Epithelial cell of esophagus (primary cell): ENCODE measurements around the gene C17orf107.
"Not testable (repeated sequence)": the region's sequence is repeated elsewhere in the genome, so short reads cannot be mapped to it uniquely, and the experiment has no call there.

Experiments used
- DNase-seq: peaks from one replicate; pipeline ENCODE4 v3.0.0; 2010; ENCODE audit warnings: low read depth
- H3K4me3 ChIP-seq: 2 replicates; pipeline ENCODE4 v1.5.1; 2011; ENCODE audit warnings: mild to moderate bottlenecking, low read length, control low read depth
- TF ChIP-seq, protein P1 (sequence below): IDR thresholded peaks from 2 replicates; pipeline ENCODE4 v1.5.1; 2011; ENCODE audit warnings: low read depth, mild to moderate bottlenecking, low read length, control low read depth, inconsistent platforms; ENCODE audit not compliant: insufficient read depth; ENCODE audit errors: missing control alignments

C17orf107 gene

DNA sequence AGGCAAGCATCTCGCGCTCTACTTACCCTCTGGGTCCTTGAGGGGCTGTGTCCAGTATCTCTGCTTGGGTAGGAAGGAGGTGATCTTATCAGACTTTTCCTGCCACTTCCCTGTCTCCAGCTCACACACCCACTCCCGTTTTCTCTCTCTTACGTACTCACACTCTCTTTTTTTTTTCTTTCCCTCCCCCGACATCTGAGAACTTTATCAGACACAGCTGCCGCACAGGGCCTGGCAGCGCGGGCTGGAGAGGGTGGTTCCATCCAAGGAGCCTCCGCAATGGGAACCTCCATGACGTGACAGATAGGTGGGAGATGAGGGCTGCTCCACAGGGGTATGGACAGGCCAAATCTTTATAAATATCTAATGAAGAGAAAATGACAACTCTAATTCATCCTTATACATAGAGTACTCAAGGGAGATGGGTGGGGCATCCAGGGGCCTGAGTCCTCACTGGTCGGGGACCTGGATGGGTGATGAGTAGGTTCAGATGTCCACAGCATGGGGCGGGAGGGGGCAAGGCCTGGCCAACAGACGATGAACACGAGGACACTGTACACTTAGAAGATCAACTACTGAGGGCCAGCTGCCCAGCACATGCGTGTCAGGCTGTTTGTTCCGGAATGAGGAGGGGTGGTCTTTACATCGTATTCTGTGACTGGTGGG lies 42.9 kb upstream of the C17orf107 start:
- DNase-seq: no peak
- TF ChIP-seq, protein P1, sequence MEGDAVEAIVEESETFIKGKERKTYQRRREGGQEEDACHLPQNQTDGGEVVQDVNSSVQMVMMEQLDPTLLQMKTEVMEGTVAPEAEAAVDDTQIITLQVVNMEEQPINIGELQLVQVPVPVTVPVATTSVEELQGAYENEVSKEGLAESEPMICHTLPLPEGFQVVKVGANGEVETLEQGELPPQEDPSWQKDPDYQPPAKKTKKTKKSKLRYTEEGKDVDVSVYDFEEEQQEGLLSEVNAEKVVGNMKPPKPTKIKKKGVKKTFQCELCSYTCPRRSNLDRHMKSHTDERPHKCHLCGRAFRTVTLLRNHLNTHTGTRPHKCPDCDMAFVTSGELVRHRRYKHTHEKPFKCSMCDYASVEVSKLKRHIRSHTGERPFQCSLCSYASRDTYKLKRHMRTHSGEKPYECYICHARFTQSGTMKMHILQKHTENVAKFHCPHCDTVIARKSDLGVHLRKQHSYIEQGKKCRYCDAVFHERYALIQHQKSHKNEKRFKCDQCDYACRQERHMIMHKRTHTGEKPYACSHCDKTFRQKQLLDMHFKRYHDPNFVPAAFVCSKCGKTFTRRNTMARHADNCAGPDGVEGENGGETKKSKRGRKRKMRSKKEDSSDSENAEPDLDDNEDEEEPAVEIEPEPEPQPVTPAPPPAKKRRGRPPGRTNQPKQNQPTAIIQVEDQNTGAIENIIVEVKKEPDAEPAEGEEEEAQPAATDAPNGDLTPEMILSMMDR: no peak

DNA sequence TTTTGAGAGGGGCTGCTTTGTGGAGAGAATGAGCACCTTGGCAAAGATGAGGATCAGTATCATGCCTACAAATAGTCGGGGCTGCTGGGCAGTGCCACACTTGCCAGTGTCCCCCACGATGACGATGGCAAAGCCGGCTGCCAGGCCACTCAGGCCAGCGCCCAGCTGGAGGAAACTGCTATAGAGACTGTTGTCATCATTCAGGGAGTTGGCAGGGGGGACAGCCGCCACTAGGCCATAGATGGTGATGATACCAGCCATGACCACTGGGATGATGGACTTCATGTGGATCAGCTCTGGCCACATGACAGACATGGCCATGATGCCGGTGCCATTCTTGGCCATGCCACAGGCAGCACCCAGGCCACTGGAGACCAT lies 42.4 kb upstream of the C17orf107 start:
- no peak overlapping the region for H3K4me3 ChIP-seq
- TF ChIP-seq, protein P1: no peak
- DNase-seq: no peak

More for the DNA sequence above, 42.9 kb upstream of the C17orf107 start:
- H3K4me3 ChIP-seq: no peak overlapping the region

DNA sequence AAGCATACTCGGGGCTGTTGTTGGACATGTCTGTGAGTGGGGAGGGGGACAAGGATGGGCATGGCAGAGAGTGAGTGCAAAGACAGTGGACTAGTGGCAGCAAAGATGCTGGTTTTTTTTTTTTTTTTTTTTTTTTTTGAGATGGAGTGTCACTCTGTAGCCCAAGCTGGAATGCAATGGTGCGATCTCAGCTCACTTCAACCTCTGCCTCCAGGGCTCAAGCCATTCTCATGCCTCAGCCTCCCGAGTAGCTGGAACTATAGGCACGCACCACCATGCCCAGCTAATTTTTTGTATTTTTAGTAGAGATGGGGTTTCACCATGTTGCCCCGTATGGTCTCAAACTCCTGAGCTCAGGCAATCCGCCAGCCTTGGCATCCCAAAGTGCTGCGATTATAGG lies 42.0 kb upstream of the C17orf107 start:
- H3K4me3 ChIP-seq, DNase-seq: not testable (repeated sequence)

DNA sequence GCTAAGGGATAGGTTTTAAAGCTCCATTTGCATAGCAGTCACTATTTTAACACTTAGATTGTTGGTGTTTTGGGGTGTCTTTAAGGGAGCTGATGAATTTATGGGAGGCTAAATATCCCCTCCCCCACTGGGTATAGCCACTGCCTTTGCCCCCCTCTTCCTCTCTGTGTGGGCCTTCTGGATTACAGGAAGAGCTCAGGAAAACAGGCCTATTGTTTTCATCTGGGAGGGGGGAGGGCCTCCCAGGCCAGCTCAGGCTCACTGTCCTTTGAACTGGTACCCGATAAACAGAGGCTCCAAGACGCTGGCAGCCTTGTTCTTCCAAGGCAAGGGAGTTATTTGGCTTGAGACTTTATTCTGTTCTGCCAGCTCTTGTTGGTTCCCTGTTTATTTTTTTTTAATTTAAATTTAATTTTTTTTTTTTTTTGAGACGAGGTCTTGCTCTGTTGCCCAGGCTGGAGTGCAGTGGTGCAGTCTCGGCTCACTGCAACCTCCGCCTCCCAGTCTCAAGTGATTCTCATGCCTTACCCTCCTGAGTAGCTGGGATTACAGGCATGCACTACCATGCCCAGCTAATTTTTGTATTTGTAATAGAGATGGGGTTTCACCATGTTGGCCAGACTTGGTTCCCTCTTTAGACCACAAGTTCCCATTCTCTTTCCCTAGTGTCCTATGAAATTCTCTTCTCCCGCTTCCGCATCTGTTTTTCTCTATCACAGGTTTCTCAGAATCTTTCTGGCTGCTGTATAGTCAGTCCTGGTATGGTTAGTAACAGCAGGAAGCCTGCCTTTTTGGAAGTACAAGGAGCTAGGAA lies 41.1 kb upstream of the C17orf107 start:
- TF ChIP-seq, protein P1: no peak
- DNase-seq: peak; percentile 36
- H3K4me3 ChIP-seq: peak overlapping the region; percentile 99

DNA sequence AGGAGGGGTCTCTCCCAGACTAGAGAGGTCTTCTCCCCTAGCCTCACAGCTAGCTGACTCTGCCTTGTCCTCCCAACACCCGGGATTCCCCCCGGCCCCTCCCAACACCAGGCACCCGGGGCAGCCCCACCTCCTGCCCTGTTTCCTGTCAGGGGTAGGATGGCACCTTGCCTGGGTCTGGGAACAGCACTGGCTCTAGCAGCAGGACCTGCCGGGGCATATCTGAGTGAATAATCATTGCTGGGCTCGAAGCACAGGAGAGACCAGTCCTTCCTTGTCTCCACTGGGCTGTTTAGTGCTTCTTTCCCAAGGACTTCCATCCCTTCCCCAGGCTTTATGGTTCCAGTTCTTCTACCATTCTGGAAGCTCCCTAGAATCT lies 40.5 kb upstream of the C17orf107 start:
- DNase-seq: peak; percentile 96
- H3K4me3 ChIP-seq: peak overlapping the region; percentile 99
- TF ChIP-seq, protein P1: no peak

DNA sequence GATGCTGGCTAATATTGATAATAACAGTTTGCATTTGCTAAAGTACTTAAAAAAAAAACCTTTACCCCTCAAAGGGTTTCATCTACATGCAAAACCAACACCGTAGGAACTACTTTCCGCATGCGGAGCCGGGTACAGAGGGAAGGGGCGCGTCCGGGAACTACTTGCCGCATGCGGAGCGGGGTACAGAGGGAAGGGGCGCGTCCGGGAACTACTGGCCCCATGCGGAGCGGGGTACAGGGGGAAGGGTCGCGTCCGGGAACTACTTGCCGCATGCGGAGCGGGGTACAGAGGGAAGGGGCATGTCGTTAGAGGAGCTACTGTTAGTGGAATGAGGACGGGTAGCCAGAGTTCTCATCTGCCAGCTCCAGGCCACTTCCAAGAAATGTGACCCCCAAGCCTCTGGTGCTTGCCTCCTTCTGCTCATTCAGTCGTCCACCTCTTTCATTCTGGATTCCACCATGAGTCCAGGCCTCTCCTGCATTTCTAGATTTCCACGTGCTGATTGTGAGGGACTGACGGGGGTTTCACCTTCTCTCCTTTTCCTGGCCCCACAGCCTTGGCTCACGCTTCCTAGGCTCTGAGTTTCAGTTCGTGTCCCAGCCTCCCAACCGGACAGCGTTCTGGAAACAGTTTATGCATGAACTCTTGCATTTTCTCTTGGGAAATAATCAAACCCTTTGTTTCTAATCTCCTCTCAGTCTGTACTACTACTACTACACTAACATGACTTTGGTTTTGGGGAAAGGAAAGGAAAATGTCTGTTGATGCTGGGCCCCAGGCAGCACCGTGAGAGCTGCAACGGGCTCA lies 39.3 kb upstream of the C17orf107 start:
- no peak for DNase-seq
- peak overlapping the region; percentile 99 for H3K4me3 ChIP-seq
- TF ChIP-seq, protein P1: no peak

DNA sequence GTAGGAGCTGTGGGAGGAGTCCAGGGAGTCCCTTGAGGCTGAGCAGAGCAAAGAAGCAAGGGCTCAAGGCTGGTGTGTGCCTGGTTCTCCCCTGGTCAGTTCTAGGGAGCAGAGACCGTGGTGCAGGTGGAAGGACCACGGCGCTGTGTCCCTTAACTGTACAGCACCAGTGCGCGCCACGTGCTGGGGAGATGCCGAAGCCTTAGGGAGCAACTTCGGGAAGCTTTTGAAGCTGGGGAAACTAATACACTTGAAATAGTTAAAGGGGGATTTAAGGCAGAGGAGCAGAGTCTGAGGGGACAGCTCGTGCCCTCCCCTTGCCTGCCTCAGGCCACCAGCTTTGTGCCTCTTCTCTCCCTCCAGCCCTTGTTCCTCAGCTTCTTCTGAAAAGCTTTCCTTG lies 38.7 kb upstream of the C17orf107 start:
- peak overlapping the region; percentile 99 for H3K4me3 ChIP-seq
- no peak for DNase-seq
- TF ChIP-seq, protein P1: no peak
